GM18858 (cell line): ENCODE measurements around the gene GRAMD1B.
"Not testable (repeated sequence)": the region's sequence is repeated elsewhere in the genome, so short reads cannot be mapped to it uniquely, and the experiment has no call there.

Experiments
- ATAC-seq: cut with Tn5 transposase; IDR thresholded peaks from one replicate; pipeline ENCODE4 v1.9.1; 2021; ENCODE audit not compliant: unreplicated experiment

GRAMD1B gene

GRCh38 chr11:123439616-123440015, 9.5 kb downstream of the GRAMD1B start:
- no peak for ATAC-seq

DNA sequence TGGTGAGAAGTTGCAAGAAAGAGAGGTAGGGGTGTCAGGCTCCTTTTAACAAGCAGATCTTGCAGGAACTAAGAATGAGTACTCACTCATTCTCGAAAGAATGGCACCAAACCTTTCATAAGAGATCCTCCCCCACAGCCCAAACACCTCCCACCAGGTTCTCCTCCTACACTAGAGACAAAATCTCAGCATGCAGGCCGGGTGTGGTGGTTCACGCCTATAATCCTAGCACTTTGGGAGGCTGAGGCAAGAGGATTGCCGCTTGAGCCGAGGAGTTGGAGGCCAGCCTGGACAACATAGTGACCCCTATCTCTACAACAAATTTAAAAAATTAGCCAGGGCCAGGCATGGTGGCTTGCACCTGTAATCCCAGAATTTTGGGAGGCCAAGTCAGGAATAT, 11.1 kb downstream of the GRAMD1B start:
- no peak for ATAC-seq

- no peak for ATAC-seq
Observed at GRCh38 chr11:123443851-123444623, 14.0 kb downstream of the GRAMD1B start.

- ATAC-seq, result no peak
Observed at GRCh38 chr11:123448823-123449222, 18.8 kb downstream of the GRAMD1B start.

DNA sequence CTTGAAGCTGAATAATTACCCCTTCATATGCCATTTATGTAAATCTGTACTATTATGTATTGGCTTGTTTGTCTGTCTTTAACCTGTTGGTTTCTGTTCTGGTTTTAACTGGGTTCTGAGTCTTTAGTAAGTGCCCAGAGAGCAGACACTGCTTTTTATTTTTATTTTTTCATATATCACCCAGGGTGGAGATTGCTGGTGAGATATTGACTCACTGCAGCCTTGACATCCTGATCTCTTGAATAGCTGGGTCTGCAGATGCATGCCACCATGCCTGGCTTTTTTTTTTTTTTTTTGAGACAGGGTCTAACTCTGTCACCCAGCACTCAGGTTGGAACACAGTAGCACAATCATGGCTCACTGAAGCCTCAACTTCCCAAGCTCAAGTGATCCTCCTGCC, 19.4 kb downstream of the GRAMD1B start:
- no peak for ATAC-seq

- ATAC-seq, result no peak
Observed at GRCh38 chr11:123450623-123451022, 20.6 kb downstream of the GRAMD1B start.

GRCh38 chr11:123451183-123451781, 21.2 kb downstream of the GRAMD1B start:
- no peak for ATAC-seq

DNA sequence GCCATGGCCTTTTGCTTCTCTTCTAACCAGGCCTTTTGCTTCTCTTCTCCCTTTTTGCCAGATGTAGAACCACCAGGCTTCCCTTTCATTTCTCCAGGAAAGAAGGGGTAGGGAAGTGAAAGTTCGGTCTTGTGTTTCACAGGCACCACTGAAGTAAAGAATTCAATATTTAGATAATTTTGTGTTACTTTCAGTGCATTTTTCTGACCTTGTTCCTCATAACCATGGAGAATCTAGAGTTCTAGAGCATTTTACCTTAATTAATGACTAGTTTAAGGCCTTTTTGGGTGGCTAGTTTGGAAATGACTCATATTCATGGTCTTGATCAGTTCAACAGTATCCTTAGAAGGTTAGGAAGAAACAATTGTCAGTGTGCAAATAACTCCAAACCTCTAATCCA, 22.7 kb downstream of the GRAMD1B start:
- ATAC-seq, result no peak

- no peak for ATAC-seq
Observed at GRCh38 chr11:123454060-123454651, 24.1 kb downstream of the GRAMD1B start.

GRCh38 chr11:123454796-123455195, 24.7 kb downstream of the GRAMD1B start:
- ATAC-seq, result no peak

DNA sequence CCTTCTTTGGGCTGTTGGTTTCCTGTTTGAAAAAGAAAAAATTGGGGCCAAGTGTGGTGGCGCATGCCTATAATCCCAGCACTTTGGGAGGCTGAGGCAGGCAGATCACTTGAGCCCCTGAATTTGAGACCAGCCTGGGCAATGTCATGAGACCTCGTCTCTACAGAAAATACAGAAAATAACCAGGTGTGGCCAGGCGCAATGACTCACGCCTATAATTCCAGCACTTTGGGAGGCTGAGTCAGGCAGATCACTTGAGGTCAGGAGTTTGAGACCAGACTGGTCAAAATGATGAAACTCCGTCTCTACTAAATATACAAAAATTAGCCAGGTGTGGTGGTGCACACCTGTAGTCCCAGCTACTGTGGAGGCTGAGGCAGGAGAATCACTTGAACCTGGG, 26.4 kb downstream of the GRAMD1B start:
- ATAC-seq, result not testable (repeated sequence)

GRCh38 chr11:123457187-123457770, 27.2 kb downstream of the GRAMD1B start:
- no peak for ATAC-seq

DNA sequence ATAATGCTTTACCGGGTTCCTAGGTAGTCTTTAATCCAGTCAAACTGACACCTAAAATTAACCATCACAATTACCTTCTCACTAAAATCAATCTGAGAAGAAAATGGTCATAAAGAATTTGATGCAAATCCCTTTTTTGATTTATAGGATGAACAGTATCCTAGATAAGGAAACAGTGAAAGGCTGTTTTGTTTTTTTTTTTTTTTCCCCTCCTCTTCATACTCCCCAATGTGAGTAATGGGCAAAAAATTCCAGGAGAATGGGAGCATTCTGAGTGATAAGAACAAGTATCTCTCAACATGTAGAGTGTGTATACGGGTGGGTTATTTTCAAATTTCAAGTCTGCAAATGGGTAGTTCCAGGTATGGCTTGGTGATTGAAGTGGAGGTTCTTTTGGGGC, 28.4 kb downstream of the GRAMD1B start:
- no peak for ATAC-seq

DNA sequence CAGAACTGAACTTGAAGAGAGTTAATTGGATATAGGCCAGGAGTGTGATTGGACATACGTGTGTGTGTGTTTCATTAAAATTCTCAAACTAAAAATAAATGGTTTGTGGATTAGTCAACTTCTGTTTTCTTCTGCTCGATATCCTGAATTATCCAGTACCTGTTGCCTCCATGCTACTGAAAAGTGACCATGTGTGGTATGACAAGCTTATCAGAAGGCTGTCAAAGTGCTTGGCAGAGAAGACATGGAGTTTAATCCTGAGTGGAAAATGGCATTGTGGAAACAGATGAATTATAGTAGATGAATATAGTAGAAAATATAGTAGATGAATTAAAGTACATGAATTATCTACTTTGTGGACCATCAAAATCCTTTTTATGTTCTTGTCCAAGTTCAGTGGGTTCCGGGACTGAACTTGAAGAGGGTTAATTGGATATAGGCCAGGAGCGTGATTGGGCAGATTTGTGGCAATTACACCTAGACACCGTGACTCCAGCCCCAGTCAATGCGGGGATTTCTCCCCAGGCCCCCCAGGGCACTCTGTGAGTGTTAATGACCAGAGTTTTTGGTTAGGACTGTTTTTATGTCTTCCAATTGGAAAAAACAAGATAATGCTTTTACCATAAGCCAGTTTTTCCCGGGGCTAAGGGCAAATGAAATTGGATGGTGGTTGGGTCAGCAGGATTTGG, 30.1 kb downstream of the GRAMD1B start:
- no peak for ATAC-seq

DNA sequence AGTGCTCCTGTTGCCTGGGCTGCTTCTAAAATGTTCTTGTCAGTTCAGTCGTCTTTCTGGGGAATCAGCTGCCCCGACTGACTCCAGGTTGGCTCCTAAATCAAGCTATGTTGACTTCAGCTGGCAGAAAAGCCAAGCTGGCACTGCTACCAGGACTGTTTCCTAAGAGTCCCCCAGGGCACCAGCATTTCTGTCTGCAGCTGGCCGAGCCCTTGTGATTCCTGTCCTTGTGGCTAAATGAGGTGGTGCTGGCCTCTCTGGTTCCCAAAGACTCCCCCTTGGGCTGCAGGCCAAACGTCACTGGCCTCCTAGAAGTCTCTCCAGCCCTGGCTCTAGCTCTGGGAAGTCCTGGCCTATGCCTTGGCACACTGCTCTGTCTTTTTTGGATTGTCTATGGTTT, 31.1 kb downstream of the GRAMD1B start:
- no peak for ATAC-seq

DNA sequence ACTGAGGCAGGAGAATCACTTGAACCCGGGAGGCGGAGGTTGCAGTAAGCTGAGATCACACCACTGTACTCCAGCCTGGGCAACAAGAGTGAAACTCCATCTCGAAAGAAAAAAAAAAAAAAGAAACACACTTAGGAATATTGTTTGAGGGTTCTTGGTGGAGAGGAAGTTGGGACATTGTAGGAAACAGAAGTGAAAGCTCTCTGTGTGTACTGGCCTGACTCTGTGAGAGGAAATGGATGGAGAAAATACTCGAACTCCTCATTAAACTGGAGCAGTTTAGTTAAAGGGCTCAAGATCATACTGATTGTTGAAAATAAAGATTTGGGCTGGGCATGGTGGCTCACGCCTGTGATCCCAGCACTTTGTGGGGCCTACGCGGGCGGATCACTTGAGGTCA, 35.6 kb downstream of the GRAMD1B start:
- ATAC-seq, result not testable (repeated sequence)

GRCh38 chr11:123466172-123466571, 36.1 kb downstream of the GRAMD1B start:
- not testable (repeated sequence) for ATAC-seq

DNA sequence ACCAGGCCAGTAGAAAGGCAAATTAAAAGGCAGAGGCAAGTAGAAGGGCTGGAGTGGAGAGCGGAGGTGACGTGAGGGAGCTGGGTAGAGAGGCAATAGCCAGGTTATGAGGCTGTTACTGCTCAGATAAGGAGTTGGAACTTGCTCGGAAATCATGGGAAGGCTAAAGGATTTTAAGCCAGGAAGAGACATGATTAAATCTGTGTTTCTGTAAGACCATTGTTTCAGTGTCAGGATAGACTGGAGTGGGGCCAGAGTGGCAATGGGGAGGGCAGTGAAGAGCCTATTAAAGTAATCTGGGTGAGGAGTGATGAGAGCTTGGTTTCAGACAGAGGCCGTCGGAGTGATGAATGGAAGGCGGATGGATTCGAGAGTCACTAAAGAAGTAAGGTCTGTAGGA, 39.0 kb downstream of the GRAMD1B start:
- ATAC-seq, result no peak

DNA sequence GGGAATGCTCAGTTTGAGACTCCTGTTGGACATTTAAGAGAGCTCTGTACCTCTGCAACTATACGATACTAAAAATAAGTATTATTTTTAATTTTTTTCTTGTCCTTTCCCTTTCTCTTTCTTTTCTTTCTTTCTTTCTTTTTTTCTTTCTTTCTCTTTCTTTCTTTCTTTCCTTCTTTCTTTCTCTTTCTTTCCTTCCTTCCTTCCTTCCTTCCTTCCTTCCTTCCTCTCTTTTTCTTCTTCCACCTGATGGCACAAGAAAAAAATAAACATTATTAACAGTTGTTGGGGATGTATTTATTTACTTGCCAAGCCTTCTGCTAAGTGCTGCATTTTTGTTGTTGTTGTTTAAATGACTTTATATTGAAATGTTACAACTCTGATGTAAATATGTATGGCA, 39.5 kb downstream of the GRAMD1B start:
- no peak for ATAC-seq

- ATAC-seq, result no peak
Observed at GRCh38 chr11:123470842-123471241, 40.8 kb downstream of the GRAMD1B start.

DNA sequence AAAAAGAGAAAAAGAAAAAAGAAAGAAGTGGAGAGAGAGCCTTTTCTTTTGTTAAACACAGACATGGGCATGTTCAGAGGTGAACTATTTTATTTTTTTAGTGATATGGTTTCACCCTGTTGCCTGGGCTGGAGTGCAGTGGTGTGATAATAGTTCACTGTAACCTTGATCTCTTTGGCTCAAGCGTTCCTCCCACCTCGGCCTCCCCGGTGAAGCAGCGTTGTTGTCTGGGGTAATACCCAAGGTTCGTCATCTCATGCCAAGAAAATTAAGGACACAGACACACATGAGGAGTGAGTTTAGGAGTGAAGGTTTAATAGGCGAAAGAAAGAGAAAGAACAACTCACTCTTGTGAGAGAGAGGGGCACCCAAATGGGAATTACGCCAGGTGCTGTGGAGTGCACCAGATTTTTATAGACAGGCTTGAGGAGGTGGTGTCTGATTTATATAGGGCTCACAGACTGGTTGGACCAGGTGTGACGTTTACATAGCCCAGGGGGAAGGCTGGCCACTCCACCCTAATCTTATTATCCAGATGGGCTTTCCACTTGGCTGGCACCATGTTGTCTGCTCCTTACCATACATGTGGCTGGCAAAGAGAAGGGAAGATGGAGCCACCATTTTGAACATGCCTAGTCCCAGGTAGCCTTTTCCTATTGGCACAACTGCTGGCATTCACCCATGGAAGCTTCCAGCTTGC, 42.3 kb downstream of the GRAMD1B start:
- no peak for ATAC-seq
